NB4 (cell line): ENCODE data around the gene ASIC2.

Experiments
- MYC ChIP-seq: IDR thresholded peaks from 2 replicates; pipeline ENCODE4 v1.6.1; 2011; ENCODE audit warnings: low read depth, low read length
- POLR2A ChIP-seq: IDR thresholded peaks from 2 replicates; pipeline ENCODE4 v1.6.1; 2011; ENCODE audit warnings: mild to moderate bottlenecking; ENCODE audit not compliant: insufficient read length; ENCODE audit errors: extremely low read depth
- TF ChIP-seq, protein P1 (sequence below): IDR thresholded peaks from one replicate; pipeline ENCODE4 v1.5.1; 2012; ENCODE audit warnings: low read depth, low read length
- TF ChIP-seq, protein P2 (sequence below): IDR thresholded peaks from 2 replicates; pipeline ENCODE4 v1.6.1; 2011; ENCODE audit warnings: low read depth, low read length

GRCh38 chr17:32985050-32985756 is 307.9 kb downstream of the ASIC2 start:
- TF ChIP-seq POLR2A (no peak), MYC (no peak)
- TF ChIP-seq, protein P1, sequence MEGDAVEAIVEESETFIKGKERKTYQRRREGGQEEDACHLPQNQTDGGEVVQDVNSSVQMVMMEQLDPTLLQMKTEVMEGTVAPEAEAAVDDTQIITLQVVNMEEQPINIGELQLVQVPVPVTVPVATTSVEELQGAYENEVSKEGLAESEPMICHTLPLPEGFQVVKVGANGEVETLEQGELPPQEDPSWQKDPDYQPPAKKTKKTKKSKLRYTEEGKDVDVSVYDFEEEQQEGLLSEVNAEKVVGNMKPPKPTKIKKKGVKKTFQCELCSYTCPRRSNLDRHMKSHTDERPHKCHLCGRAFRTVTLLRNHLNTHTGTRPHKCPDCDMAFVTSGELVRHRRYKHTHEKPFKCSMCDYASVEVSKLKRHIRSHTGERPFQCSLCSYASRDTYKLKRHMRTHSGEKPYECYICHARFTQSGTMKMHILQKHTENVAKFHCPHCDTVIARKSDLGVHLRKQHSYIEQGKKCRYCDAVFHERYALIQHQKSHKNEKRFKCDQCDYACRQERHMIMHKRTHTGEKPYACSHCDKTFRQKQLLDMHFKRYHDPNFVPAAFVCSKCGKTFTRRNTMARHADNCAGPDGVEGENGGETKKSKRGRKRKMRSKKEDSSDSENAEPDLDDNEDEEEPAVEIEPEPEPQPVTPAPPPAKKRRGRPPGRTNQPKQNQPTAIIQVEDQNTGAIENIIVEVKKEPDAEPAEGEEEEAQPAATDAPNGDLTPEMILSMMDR, result no peak
- TF ChIP-seq, protein P2, sequence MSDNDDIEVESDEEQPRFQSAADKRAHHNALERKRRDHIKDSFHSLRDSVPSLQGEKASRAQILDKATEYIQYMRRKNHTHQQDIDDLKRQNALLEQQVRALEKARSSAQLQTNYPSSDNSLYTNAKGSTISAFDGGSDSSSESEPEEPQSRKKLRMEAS, result no peak
